ENCODE measurements around the gene TMEM37.

TMEM37 gene

GRCh38 chr2:119419803-119420508 is 11.7 kb upstream of the TMEM37 start:
- no peak for DNase-seq

DNA sequence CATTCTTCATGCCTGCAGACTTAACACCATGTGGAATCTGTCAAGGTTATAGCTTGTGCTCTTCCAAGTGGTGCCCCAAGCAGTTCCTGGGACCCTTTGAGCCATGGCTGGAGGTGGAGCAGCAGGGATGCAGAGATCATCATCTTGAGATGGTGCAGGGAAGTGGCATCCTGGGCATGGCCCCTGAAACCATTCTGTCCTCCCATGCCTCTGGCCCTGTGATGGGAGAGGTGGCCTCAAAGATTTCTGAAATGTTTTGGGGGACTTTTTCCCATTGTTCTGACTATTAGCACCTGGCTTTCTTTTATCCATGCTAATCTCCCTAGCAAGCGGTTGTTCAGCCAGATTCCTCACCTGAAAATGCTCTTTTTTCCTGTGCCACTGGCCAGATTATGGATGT is 10.3 kb upstream of the TMEM37 start:
- DNase-seq = no peak

- DNase-seq = no peak
These were observed 9.9 kb upstream of the TMEM37 start for GRCh38 chr2:119421741-119422140.

GRCh38 chr2:119422360-119423107 is 9.1 kb upstream of the TMEM37 start:
- no peak for DNase-seq

- DNase-seq = no peak
These were observed 8.6 kb upstream of the TMEM37 start for GRCh38 chr2:119423108-119423444.

- no peak for DNase-seq
These were observed 7.8 kb upstream of the TMEM37 start for GRCh38 chr2:119423811-119424210.

DNA sequence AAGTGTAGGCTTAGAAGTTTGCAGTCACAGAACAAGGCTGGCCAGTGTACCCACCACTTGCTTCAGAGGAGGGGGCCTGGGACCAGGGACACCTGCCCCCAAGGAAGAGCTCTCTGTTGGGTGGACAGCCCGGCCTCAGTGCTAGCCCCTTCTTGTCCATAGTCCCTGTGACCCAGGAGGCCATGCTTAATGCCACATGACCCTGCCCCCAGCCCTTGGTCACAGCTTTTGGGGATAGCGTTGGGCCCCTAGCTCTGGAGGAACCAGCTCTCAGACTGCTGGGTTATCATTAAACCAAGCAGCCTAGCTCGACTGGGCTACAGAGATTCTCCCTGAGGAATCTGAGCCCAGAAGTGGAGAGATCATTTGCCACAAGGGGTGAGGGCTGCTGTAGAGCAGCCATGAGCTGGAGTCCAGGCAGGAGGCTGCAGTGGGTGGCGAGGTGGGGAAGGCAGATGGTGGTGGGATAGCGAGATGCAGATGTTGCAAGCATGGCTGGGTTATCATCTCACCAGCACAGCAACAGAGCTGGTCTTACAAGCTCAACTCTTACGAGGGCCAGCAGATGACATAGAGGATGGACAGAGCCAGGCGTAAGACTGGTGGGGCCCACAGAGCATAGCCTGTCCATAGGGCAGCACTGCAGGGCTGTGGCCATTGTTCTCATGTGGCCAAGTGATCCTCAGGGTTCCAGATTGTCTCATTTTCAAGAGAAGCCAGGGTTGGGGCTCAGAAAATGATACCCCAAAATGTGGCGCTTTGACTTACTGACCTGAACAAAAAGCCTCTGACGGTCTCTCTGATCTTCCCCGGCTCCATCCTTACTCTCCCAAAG is 7.2 kb upstream of the TMEM37 start:
- no peak for DNase-seq

GRCh38 chr2:119425119-119425405 is 6.6 kb upstream of the TMEM37 start:
- no peak for DNase-seq

- no peak for DNase-seq
These were observed 5.8 kb upstream of the TMEM37 start for GRCh38 chr2:119425620-119426395.

GRCh38 chr2:119426396-119426675 is 5.3 kb upstream of the TMEM37 start:
- no peak for DNase-seq

DNA sequence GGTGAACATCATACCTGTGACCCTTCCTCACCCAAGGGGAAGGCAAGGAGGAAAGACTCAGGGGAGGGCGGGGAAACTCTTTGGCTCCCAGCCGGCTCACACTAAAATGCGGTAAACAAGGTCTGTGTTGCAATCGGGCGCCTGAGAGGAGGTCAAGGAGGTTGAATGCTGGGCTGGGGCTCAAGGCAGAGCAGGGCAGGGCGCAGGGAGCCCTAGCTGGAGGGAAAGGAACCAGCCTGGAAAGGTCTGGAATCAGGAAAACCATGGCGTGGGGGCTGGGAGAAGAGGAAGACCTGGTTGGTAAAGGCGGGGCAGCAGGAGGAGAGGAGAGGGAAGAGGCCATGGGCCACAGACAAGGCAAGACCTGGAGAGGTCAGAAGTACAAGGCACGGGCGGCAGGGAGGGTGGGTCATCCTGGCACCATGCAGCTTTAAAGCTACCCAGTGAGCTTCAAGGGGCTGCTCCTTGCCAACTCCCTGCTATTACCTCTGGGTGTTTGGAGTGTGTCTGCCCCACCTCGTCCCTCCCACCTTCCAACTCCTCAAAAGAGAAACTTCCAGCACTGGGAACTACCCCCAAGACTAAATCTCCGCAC is 4.8 kb upstream of the TMEM37 start:
- no peak for DNase-seq

- no peak for DNase-seq
These were observed 3.9 kb upstream of the TMEM37 start for GRCh38 chr2:119427756-119428155.

DNA sequence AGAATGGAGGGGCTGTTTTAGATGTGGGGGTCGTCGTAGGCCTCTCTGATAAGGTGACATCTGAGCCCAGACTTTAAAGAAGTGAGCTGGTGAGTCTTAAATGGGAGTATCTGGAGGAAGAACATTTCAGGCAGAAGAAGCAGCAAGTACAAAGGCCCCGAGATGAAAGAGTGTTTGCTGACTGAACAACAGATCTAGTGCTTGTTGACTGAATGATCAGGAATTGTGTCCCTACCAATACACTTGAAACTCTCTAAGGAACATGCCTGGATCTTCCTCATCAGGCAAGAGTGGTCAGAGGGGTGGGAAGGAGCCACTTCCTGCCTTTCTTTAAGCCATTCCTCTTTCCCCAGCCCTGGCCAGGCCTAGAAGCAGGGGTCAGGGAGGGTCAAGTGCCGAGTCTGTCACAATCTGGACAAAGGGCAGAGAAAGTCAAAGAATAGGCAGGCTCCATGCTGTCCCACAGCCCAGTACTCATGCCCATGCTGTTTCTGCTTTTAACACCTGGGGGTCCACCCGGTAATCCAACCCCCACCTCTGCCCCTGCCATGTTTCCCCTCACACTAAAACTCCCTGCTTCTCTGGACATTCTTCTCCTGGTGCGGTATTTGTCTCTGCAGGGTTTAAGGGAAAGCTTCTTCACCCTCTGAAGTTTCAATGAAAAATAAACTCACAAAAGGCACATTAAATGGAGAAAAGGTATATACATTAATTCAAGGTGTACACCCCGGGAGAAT is 3.0 kb upstream of the TMEM37 start:
- no peak for DNase-seq

DNA sequence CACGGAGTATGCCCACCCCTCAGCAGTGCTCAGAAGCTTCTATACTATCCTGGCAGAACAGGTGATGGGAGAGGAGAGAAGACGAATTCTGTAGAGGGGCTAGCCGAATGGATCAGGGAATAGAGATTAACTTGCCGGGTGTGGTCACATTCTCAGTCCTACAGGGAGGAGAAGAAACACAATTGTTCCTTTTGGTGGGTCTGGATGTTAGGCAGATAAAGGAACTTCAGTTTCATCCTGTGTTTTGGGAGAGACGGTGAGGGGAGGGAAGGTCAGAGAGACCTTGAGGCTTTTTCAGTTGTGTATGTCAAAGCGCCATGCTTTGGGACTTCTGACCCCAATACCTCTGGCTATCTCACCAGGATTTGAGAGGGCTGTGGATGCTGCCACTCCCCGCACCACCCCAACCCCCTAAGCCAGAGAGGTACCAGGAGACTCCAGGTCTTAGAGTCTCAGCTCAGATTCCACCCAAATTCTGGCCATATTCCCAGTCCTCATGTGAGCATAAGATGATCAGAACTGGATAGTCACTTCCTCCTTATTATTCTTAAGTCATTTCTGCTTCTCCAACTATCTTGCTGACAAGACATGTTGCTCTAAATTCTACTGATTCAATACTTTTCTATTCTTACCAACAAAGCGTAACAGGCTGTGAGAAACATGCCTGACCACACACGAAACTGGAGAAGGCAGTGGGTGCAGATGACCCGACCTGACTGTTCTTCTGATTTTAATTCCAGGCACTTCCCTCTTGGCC is 2.3 kb upstream of the TMEM37 start:
- no peak for DNase-seq

DNA sequence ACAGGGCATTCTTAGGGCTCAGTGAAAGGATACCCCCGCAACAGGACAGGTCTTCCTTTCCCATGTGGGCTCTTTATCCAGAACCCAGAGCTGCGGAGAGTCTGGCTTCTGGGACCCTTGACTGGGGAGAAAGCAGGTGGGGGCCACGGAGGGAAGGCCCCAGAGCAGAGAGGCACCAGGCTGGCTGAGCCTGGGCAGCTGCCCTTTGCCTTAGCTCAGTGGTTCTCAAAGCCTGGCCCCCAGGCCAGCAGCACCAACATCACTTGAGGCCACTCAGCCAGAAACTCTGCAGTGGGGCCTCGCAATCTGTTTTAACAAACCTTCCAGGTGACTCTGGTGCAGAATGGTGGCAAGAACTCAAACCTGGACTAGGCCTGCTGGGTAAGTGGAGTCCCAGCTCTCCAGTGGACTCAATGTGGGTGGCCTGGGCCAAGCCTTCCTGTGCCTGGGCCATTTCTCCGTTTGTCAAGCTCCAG is 1.6 kb upstream of the TMEM37 start:
- DNase-seq = no peak

DNA sequence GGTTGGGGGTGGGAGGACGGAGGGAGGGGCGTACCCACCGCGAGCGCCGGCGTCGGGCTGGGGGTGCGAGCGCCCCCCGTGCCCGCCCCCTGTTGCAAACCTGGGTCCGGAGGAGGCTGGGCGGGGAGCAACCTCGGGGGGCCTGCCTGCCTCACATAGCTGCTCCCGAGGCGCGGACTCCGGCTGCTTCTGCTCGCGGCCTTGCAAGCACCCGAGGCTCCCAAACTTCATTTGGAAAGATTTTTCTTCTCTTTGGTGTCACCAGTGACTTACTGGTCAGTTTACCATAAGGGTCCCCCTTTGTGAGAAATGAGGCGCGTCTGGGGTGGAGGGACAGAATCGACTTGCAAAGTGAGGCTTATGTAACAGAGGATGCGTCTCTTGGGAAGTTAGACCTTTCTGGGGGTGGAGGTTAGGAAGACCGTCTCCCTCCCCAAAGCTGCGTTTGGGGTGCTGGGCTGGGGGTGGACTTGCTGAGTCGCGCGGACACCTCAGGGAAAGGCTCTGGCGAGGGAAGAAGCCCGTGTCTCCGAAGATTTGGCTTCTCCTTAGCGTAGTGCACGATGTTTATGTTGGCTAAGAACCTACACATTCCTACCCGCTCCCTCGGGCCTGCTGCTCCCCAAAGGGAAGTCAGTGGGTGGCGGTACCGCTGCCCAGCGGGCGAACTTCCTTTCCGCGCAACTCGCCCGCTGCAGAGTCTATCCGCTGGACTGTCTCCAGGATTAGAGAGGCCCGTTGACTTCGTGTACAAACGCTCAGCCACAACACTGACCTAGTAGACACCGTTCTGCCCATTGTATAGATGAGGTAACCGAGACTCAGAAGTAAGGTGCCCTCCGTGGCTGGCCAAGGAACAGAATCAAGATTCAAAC is 559 bp downstream of the TMEM37 start:
- DNase-seq = no peak

GRCh38 chr2:119432851-119433522 is 1.3 kb downstream of the TMEM37 start:
- no peak for DNase-seq

- DNase-seq = no peak
These were observed 2.1 kb downstream of the TMEM37 start for GRCh38 chr2:119433636-119434327.

- no peak for DNase-seq
These were observed 3.0 kb downstream of the TMEM37 start for GRCh38 chr2:119434664-119435063.
